Left kidney (tissue), 8 donors: Measurements from ENCODE around the gene HLA-E. TPM values are rescaled to one million over a fixed set of nuclear protein-coding genes. Genes with fewer than 3 reads are reported as not detected.

ENCODE experiments used
- DNase-seq: peaks from one replicate; pipeline ENCODE4 v3.0.0-alpha.2; 2013
- long read RNA-seq, 8 donors: transcript quantifications; one replicate each; lab custom pipeline, GENCODE V29; 2026
- polyA plus RNA-seq: library from polyadenylated mRNA; unstranded; fragments of 120-200 nt; gene quantifications from one replicate; pipeline ENCODE4 v1.2.1, GENCODE V29; 2013; ENCODE audit not compliant: insufficient read length

HLA-E gene
- 85.1 TPM for polyA plus RNA-seq
- long read RNA-seq, donor 1, transcript HLA-E-201 (8 exons, 2,601 nt) = major isoform, 28 of 89 reads
- long read RNA-seq, donor 1, partial matches to known transcripts = 58 of 89 reads
- long read RNA-seq, donor 1, other reads (novel, unspliced or antisense) = 0 of 89 reads
- long read RNA-seq, donor 2, transcript HLA-E-201 (8 exons, 2,601 nt) = major isoform, 25 of 33 reads
- long read RNA-seq, donor 2, partial matches to known transcripts = 0 of 33 reads
- long read RNA-seq, donor 2, other reads (novel, unspliced or antisense) = 6 of 33 reads
- long read RNA-seq, donor 3, transcript HLA-E-201 (8 exons, 2,601 nt) = major isoform, 18 of 24 reads
- long read RNA-seq, donor 3, partial matches to known transcripts = 5 of 24 reads
- long read RNA-seq, donor 3, other reads (novel, unspliced or antisense) = 0 of 24 reads
- long read RNA-seq, donor 4, partial matches to known transcripts = 24 of 25 reads
- long read RNA-seq, donor 4, other reads (novel, unspliced or antisense) = 0 of 25 reads
- long read RNA-seq, donor 5, transcript HLA-E-201 (8 exons, 2,601 nt) = major isoform, 43 of 112 reads
- long read RNA-seq, donor 5, partial matches to known transcripts = 59 of 112 reads
- long read RNA-seq, donor 5, other reads (novel, unspliced or antisense) = 9 of 112 reads
- long read RNA-seq, donor 6, transcript HLA-E-201 (8 exons, 2,601 nt) = major isoform, 22 of 45 reads
- long read RNA-seq, donor 6, partial matches to known transcripts = 13 of 45 reads
- long read RNA-seq, donor 6, other reads (novel, unspliced or antisense) = 8 of 45 reads
- long read RNA-seq, donor 7, transcript HLA-E-201 (8 exons, 2,601 nt) = major isoform, 48 of 72 reads
- long read RNA-seq, donor 7, partial matches to known transcripts = 17 of 72 reads
- long read RNA-seq, donor 7, other reads (novel, unspliced or antisense) = 5 of 72 reads
- long read RNA-seq, donor 8, transcript HLA-E-201 (8 exons, 2,601 nt) = major isoform, 11 of 43 reads
- long read RNA-seq, donor 8, partial matches to known transcripts = 26 of 43 reads
- long read RNA-seq, donor 8, other reads (novel, unspliced or antisense) = 5 of 43 reads

DNA sequence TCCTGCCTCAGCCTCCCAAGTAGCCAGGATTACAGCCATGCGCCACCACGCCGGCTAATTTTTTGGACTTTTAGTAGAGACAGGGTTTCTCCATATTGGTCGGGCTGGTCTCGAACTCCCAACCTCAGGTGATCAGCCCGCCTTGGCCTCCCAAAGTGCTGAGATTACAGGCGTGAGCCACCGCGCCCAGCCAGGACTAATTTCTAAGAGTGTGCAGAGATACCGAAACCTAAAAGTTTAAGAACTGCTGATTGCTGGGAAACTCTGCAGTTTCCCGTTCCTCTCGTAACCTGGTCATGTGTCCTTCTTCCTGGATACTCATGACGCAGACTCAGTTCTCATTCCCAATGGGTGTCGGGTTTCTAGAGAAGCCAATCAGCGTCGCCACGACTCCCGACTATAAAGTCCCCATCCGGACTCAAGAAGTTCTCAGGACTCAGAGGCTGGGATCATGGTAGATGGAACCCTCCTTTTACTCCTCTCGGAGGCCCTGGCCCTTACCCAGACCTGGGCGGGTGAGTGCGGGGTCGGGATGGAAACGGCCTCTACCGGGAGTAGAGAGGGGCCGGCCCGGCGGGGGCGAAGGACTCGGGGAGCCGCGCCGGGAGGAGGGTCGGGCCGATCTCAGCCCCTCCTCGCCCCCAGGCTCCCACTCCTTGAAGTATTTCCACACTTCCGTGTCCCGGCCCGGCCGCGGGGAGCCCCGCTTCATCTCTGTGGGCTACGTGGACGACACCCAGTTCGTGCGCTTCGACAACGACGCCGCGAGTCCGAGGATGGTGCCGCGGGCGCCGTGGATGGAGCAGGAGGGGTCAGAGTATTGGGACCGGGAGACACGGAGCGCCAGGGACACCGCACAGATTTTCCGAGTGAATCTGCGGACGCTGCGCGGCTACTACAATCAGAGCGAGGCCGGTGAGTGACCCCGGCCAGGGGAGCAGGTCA is at the start of gene HLA-E:
HLA-E (plus strand) TSS at position 429 of the 945 bp plus-strand sequence; CDS start at position 452, 23 bp downstream.
- peak; percentile 100 for DNase-seq

- no peak for DNase-seq
These were observed 48.1 kb upstream of the HLA-E start for GRCh38 chr6:30441171-30441570.

DNA sequence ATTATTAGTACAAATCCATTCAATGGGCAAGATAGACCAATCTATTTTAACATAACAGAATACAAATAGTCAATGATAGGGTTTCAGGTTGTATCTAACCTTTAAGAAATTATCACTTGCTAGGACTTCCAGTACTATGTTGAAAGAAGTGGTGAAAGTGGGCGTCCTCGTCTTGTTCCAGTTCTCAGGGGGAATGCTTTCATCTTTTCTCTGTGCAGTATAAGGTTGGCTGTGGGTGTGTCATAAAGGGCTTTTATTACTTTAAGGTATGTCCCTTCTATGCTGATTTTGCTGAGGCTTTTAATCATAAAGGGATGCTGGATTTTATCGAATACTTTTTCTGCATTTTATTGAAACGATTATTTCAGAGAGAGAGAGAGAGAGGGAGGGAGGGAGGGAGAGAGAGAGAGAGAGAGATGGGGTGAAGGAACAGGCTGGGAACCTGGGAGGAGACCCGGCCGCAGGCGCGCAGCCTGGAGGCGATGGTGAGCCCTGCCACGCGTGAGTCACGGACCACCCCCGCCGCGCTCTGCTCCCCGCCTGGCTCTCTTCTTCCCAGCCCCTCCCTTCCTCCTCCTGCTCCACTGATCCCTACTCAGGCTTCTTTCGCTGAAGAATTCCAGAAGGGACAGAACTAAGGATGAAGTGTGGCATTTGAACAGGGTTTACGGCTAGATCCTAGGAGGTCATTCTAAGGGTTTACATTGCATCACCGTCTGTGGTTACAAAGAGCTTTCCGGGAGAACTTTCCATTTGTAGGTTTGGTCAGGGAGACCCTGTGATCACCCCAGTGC is 45.5 kb upstream of the HLA-E start:
- no peak for DNase-seq

DNA sequence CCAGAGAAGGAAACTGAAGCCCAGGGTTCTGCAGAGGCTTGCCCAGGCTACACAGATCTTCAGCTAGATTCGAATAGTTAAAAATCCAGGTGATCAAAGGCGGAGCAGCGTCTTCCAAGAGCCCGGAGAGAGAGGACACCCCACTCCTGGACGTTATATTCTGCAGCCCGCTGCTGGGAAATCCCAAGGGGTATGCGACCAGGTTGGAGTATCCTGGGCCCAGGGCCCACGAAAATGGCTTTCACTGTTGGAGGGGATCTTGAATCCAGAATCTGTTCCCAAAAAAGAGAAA is 44.9 kb upstream of the HLA-E start:
- no peak for DNase-seq

DNA sequence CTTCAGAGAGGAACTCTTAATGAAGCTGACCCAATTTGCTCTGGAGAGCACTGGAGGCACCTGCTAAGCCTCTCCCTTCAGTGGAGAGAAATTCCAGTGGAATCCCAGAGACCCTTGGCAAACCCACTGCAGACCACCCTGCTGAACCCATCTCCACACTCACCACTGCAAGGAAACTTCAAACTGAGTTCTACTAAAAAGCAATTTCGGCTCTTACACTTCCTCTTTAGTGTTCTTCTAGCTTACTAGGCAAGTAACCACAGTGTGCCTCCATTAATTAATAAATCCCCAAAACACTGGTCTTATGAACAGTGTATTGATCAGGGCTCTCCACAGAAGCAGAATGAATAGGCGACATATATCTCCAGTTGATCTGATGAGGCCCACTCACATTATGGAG is 43.0 kb upstream of the HLA-E start:
- DNase-seq = no peak

DNA sequence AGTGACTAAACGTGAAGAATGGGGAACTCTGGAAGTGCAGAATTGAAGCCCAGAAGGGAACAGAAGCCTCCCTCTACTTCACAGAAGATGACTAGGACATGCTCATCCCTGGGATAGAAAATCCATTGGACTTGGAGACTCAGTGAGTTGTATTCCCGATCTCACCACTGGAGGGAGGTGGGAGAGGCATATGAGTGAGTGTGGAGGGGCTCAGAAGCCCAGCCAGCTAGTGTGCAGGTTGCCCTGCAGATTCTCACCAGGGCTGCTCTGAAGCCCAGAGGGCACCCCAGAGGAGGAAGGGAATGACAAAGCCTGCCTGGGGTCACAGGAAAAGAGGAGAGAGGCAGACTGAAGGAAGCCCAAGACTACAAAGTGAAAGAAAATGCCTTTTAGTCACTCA is 42.1 kb upstream of the HLA-E start:
- no peak for DNase-seq

- DNase-seq = no peak
These were observed 38.8 kb upstream of the HLA-E start for GRCh38 chr6:30450548-30450908.

DNA sequence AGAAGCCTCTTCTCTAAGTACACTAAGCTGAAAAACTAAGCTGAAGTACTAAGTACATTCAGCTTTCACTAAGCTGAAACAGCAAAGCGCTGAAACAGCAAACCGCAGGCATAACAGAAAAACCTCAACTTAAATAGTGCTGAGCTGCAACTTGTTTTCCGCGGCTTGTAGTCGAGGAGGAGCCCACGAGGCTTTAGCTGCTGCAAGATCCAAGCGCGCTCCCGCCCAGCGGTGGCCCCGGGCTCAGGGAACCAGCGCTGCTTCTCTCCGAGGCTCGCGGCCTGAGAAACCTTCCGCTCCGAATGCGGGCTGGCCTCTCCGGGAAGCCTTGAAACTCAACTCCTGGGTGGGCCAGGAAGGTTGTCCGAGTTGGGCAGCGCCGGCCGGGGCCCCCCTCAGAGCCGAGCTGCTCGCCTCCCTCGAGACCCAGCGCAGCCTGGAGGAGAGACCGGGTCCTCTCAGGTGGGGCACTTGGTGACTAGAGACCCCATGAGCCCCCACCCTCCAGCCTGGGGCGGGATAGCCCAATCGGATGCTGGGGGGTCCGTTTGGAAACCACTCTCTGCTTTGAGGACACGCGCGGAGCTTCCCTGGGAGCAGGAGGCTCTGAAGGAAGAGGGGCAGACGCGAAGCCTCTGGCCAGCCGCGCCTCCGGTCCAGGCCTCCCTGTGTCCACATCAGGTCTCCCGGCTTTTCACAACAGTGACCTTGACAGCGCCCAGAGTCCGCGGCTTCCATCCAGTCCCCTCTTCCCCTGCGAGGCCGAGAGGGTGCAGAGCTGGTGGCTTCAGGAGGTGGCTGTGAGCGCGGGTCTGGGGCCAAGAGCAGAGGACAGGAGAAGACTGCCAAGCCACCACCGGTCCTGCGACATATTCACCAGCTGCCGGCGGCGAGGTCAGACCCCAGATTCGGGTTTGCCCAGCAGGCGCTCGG is 38.1 kb upstream of the HLA-E start:
- DNase-seq = peak; percentile 27

DNA sequence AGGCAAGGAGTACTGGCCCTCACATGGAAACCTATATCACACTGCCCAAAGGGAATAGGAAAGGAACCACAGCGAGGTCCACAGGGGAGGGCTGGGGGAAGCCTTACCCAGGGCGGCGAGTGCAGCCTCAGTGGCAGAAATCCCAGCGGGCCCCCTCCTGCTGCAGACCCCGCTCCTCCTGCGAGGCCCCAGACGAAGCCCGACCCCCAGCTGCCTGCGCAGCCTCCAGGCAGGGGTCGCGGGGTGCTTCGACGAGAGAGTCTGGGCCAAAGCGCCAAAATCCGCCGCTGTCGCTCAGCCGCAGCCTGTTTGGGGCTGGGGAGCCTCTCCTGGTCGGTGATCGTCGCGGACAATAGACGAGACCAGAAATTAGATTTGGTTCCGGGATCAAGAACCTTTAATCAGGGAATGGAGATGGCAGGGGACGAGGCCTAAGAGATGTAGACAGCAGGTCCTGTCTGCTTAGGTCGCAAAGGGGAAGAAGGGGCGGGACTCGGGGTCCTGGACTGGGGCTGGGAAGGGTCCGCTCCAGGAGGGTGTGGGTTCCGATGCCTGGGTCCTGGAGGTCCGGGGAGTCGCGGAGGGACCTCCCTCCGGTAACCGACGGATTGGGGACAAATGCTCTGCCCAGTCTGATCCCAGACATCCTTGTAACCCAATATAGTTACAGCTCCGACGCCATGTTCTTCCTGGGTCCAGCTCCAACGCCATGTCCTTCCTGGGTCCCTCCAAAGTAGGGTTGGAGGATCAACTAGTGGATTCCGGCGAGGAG is 36.4 kb upstream of the HLA-E start:
- DNase-seq = no peak

GRCh38 chr6:30453508-30454116 is 35.7 kb upstream of the HLA-E start:
- peak; percentile 82 for DNase-seq

DNA sequence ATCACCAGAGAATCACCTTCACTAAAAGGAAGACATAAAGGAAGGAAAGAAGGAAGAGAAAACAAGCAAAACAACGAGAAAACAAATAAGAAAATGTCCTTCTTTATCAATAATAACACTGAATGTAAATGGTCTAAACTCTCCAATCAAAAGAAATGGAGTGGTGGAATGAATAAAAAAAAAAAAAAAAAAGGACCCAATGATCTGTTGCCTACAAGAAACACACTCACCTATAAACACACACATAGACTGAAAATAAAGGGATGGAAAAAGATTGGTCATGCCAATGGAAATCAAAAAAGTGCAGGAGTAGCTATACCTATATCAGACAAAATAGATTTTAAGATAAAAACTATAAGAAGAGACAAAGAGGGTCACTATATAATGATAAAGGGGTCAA is 30.2 kb upstream of the HLA-E start:
- DNase-seq = no peak

DNA sequence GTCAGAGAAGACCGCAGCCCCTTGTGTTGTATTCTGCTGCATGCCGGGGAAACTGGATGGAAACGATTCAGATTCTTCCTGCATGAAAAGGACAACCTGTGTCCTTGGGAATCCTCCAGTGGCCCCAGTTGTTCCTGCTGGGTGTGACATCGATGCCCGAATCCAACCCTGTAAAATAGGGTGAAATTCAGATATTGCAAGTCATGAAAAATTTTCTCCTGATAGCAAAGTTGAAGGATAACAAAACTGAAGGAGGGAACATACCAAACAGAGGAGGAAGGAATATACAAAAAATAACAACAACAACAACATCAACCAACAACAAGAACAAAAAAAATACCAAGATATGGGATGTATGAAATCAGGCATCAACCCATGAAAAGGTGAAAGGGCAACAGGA is 28.3 kb upstream of the HLA-E start:
- no peak for DNase-seq

DNA sequence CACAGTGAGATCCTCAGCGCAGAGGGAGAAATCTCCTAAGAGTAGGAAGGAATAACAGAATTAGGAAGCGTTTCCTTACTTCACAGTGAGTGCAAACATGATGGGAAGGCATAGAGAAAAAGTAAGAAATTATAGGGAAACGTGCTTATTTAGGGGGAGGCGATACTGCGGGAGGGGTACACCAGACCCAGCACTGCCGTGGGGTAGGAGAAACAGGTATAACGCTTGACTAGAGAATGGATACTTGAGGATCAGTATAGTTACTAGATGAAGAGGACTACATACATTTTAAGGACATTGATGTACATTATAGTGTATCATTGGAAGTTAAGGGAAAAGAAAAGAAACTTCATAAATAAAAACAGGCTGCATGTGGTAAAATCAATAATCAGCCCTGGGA is 26.8 kb upstream of the HLA-E start:
- no peak for DNase-seq

DNA sequence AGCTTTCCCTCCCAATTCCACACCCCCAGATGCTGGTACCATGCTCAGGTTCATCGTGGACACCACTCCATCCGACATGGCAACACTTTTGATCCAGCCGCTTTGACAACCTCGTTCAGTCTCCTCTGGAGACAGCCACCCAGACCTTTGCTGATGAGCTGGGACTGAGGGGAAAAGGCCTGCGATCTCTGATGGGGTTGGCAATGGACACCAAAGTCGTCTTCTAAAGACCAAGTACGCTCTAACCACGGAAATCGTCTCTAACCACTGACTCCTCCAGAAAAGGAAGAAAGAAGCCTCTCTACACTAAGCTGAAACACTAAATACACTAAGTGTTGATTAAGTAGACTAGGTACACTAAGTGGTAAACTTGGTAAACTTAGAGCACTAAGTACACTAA is 26.1 kb upstream of the HLA-E start:
- no peak for DNase-seq

DNA sequence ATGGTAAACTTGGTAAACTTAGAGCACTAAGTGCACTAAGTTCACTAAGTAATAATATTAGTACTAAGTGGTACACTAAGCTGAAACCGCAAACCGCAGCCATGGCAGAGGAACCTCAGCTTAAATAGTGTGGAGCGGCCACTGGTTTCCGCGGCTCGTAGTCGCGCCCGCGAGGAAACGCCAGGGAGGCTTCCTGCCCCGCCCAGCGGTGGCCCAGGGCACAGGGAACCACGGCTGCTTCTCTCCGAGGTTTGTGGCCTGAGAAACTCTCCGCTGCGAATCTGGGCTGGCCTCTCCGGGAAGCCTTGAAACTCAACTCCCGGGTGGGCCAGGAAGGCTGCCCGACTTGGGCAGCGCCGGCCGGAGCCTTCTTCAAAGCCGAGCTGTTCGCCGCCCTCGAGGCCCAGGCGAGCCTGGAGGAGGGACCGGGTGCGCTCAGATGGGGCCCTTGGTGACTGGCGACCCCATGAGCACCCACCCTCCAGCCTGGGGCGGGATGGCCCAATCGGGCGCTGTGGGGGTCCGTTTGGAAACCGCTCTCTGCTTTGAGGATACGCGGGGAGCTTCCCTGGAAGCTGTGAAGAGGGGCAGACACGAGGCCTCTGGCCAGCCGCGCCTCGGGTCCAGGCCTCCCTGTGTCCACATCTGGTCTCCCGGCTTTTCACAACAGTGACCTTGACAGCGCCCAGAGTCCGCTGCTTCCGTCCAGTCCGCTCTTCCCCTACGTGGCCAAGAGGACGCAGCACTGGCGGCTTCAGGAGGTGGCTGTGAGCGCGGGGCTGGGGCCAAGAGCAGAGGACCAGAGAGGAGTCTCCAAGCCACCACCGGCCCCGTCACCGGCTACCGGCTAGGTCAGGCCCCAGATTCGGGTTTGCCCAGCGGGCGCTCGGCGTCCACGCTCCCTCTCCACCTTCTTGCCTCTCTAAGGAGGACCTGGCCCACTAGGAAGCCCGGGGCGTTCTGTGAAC is 25.4 kb upstream of the HLA-E start:
- no peak for DNase-seq

DNA sequence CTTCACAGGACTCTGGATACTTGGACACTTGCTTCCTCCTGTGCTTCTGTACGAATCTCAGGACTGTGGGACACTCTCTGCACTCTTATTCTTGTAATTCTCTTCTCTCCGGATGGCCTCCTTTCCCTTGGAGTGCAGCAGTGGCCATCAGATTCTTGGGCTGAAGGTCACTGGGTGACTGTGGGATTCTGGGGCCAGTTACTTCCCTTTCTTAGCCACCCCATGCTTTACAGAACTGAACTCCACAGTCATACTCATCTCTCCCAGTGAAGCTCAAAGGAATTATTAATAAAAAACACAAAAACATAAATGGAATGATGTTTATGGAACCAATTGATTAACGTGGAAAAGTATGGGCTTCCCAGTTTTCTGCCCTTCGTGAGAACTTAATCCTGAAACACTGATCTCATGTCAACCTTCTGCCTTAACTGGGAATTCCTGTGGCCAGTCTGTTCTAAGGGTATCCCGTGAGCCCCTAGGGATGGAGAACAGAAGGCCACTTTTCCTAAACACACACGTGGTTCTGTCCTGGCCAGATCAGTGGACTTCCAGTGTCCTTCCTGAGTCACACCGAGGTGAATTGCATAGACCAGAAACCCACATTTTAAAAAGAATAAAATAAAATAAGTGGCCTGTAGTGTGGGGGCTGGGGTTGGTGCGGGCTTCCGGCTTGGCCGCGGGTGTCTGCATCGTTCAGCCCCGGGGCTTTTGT is 23.6 kb upstream of the HLA-E start:
- no peak for DNase-seq

DNA sequence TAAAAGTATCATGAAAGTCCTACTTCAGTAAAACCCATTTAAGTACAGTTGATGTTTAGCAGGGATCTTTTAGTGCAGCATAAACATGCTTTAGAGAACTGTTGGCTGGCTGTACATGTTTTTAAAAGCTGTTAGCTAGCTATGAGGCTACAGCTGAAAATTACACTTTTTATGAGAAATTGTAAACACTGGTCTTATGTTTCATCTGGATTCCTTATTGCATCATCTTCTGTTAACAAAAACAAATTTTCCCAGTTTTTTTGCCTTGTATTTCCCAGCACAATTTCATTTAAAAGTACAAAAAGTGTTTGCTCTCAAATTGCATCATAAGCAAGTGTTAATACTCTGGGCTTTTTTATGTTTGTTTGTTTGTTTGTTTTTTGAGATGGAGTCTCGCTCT is 18.3 kb upstream of the HLA-E start:
- DNase-seq = no peak
